Endothelial cell (in vitro differentiated cells): Measurements from ENCODE around the gene TRAF3. TPM values are rescaled to one million over a fixed set of nuclear protein-coding genes. Genes with fewer than 3 reads are reported as not detected.
"Not testable (repeated sequence)": the region's sequence is repeated elsewhere in the genome, so short reads cannot be mapped to it uniquely, and the experiment has no call there.

ENCODE experiments used
- DNase-seq: peaks from one replicate; pipeline ENCODE4 v3.0.0; 2021; ENCODE audit warnings: low spot score
- H3K27ac Mint-ChIP-seq: one replicate; pipeline ENCODE4 v1.8.0; 2021; ENCODE audit warnings: mixed read lengths, inconsistent platforms; ENCODE audit not compliant: unreplicated experiment
- H3K27me3 Mint-ChIP-seq: one replicate; pipeline ENCODE4 v1.8.0; 2021; ENCODE audit warnings: mild to moderate bottlenecking, moderate library complexity, mixed read lengths, inconsistent platforms; ENCODE audit not compliant: unreplicated experiment
- H3K36me3 Mint-ChIP-seq: one replicate; pipeline ENCODE4 v1.8.0; 2021; ENCODE audit warnings: mild to moderate bottlenecking, low read depth, mixed read lengths, inconsistent platforms; ENCODE audit not compliant: unreplicated experiment
- H3K4me1 Mint-ChIP-seq: one replicate; pipeline ENCODE4 v1.8.0; 2021; ENCODE audit warnings: mild to moderate bottlenecking, mixed read lengths, inconsistent platforms; ENCODE audit not compliant: unreplicated experiment
- H3K4me3 Mint-ChIP-seq: one replicate; pipeline ENCODE4 v1.8.0; 2021; ENCODE audit warnings: mild to moderate bottlenecking, mixed read lengths, inconsistent platforms; ENCODE audit not compliant: unreplicated experiment
- H3K9me3 Mint-ChIP-seq: one replicate; pipeline ENCODE4 v1.8.0; 2021; ENCODE audit warnings: mixed read lengths, inconsistent platforms; ENCODE audit not compliant: unreplicated experiment
- total RNA-seq: library from RNA; stranded (reverse); fragmentation: NEBNext Ultra II Directional; extraction: Animal tissue kit (Norgen Biotek cat#: 25700); gene quantifications from one replicate; pipeline ENCODE4 v1.2.1, GENCODE V29; 2021; ENCODE audit not compliant: unreplicated experiment
- TF ChIP-seq, protein P1 (sequence below): fragments of 200-600 bp; sonication (generic); IDR thresholded peaks from one replicate; pipeline ENCODE4 v1.5.0; 2021; ENCODE audit warnings: antibody characterized with exemption; ENCODE audit not compliant: unreplicated experiment

TRAF3 gene
- total RNA-seq, 1 donor from 2014 or later, result 9.7 TPM

GRCh38 chr14:102835959-102836358 is 58.7 kb downstream of the TRAF3 start:
- Mint-ChIP-seq H3K27me3 (no peaks in the 10 kb centered on the region), H3K4me1 (no peaks in the 10 kb centered on the region), H3K27ac (no peak overlapping the region), H3K9me3 (no peaks in the 10 kb centered on the region), H3K36me3 (no peaks in the 10 kb centered on the region), H3K4me3 (no peak overlapping the region)
- TF ChIP-seq, protein P1, sequence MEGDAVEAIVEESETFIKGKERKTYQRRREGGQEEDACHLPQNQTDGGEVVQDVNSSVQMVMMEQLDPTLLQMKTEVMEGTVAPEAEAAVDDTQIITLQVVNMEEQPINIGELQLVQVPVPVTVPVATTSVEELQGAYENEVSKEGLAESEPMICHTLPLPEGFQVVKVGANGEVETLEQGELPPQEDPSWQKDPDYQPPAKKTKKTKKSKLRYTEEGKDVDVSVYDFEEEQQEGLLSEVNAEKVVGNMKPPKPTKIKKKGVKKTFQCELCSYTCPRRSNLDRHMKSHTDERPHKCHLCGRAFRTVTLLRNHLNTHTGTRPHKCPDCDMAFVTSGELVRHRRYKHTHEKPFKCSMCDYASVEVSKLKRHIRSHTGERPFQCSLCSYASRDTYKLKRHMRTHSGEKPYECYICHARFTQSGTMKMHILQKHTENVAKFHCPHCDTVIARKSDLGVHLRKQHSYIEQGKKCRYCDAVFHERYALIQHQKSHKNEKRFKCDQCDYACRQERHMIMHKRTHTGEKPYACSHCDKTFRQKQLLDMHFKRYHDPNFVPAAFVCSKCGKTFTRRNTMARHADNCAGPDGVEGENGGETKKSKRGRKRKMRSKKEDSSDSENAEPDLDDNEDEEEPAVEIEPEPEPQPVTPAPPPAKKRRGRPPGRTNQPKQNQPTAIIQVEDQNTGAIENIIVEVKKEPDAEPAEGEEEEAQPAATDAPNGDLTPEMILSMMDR, result no peak
- DNase-seq, result no peak

GRCh38 chr14:102837120-102837519 is 59.9 kb downstream of the TRAF3 start:
- not testable (repeated sequence) for H3K4me1 Mint-ChIP-seq, H3K36me3 Mint-ChIP-seq, DNase-seq, H3K27ac Mint-ChIP-seq, H3K9me3 Mint-ChIP-seq, H3K4me3 Mint-ChIP-seq, H3K27me3 Mint-ChIP-seq

DNA sequence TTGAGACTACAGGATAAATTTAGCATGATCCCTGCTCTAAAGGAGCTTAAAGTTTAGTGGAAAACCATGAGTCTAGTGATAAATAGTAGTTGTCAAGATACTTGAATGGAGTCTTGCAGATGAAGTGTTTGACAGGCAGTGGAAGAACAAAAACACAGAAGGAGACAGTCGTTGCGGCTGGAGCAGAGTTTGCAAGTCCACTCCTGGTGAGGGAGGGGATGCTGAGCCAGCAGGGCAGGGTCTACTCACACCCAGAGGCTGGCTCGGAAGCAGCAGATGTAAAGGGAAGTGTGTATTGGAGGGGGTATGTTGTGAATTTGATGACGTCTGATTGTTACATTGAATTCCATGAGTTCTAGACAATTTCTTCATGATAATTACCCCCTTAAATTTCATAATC is 61.3 kb downstream of the TRAF3 start:
- TF ChIP-seq, protein P1, result no peak
- Mint-ChIP-seq H3K4me1 (no peaks in the 10 kb centered on the region), H3K9me3 (no peaks in the 10 kb centered on the region), H3K27ac (no peak overlapping the region), H3K4me3 (no peak overlapping the region), H3K27me3 (no peaks in the 10 kb centered on the region), H3K36me3 (no peaks in the 10 kb centered on the region)
- no peak for DNase-seq

- Mint-ChIP-seq H3K36me3 (no peaks in the 10 kb centered on the region), H3K4me1 (no peaks in the 10 kb centered on the region), H3K27me3 (no peaks in the 10 kb centered on the region), H3K27ac (no peak overlapping the region), H3K9me3 (no peaks in the 10 kb centered on the region), H3K4me3 (no peak overlapping the region)
- no peak for DNase-seq
- TF ChIP-seq, protein P1, result no peak
Measured at GRCh38 chr14:102840115-102840514, 62.9 kb downstream of the TRAF3 start.

DNA sequence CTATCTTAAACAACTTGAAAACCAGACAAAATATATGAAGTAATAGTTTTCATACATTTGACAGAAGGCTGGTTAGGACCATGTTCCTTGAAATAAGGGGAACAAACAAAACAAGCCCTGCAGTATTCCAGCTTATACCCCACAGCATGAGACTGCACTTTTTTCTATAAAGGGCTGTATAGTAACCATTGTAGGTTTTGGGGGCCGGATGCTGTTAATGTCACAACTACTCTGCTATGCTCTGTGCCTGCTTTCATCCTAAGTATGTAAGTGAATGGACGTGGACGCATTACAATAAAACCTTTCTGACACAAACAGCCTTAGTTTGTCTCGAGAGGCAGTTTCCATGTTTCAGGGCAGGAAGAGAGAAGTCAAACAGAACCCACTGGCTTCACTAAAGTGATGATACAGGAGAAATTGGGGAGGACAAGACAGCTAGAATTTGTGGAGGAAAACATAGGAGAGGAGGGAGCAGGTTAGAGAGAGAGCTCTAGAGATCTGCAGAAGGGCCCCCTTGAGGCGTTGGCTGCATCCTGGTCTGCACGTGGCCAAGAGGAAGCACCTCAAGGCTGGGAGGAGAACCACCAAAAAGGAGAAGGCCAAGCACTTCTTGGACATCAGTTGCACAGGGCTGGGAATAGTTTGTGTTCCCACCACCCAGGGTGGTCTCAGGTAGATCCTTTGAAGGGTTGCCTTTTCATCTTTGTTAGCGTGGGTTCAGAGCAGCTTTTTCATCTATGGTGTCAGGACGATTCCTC is 63.7 kb downstream of the TRAF3 start:
- Mint-ChIP-seq H3K36me3 (no peaks in the 10 kb centered on the region), H3K4me1 (no peaks in the 10 kb centered on the region), H3K27me3 (no peaks in the 10 kb centered on the region), H3K4me3 (no peak overlapping the region), H3K27ac (no peak overlapping the region), H3K9me3 (no peaks in the 10 kb centered on the region)
- TF ChIP-seq, protein P1, result no peak
- no peak for DNase-seq
